HepG2 (cell line): Measurements from ENCODE around the gene TRMT2A. TPM values are rescaled to one million over a fixed set of nuclear protein-coding genes. Genes with fewer than 3 reads are reported as not detected.
A peak's percentile ranks its signal among the peaks of the same experiment; 100 is the strongest.

Experiments
- ATAD3A ChIP-seq: sonication (generic); formaldehyde crosslinking; IDR thresholded peaks from 2 replicates; pipeline ENCODE4 v1.4.0; 2020; ENCODE audit warnings: missing genetic modification reagents
- CBX2 ChIP-seq, 2 experiments: fragments of 200-600 bp in 1 of 2; sonication (generic); formaldehyde crosslinking in 1 of 2; IDR thresholded peaks; 2 replicates each; pipeline versions ENCODE4 v1.7.0 to v1.8.1; 2018 to 2022; ENCODE audit warnings: low read depth in 2 of 2, low read length in 1 of 2, mild to moderate bottlenecking in 1 of 2, missing genetic modification reagents in 1 of 2
- FLYWCH1 ChIP-seq: sonication (generic); formaldehyde crosslinking; IDR thresholded peaks from 2 replicates; pipeline ENCODE4 v1.8.1; 2023; ENCODE audit warnings: mild to moderate bottlenecking, missing genetic modification reagents
- MED1 ChIP-seq: sonication (generic); formaldehyde crosslinking; IDR thresholded peaks from 2 replicates; pipeline ENCODE4 v1.4.0; 2020; ENCODE audit warnings: missing genetic modification reagents
- PCBP1 ChIP-seq: fragments of 200-400 bp; formaldehyde crosslinking; IDR thresholded peaks from 2 replicates; pipeline ENCODE4 v1.6.1; 2017; ENCODE audit warnings: mild to moderate bottlenecking, low read depth, low read length, borderline replicate concordance
- RXRA ChIP-seq: sonication (generic); formaldehyde crosslinking; IDR thresholded peaks from 2 replicates; pipeline ENCODE4 v1.5.1; 2020; ENCODE audit warnings: missing genetic modification reagents
- ZNF260 ChIP-seq: sonication (generic); formaldehyde crosslinking; IDR thresholded peaks from 2 replicates; pipeline ENCODE4 v1.4.0; 2020; ENCODE audit warnings: missing genetic modification reagents, low read depth, mild to moderate bottlenecking, borderline replicate concordance
- polyA plus RNA-seq, 8 experiments: library from polyadenylated mRNA; depleted of rRNA in 3 of 8; stranded (reverse) in 7 of 8; unstranded in 1 of 8; fragments of >200 nt; fragmentation: Illumina TruSeq in 4 of 8; extraction: Trizol in 4 of 8; gene quantifications; 2 replicates each; pipeline versions ENCODE4 v1.2.1 to v1.2.3, GENCODE V29; 2011 to 2016; ENCODE audit warnings: low read depth in 4 of 8, missing spikeins in 1 of 8, mixed read lengths in 1 of 8; ENCODE audit not compliant: insufficient read depth in 1 of 8
- total RNA-seq, 5 experiments: library from RNA; depleted of rRNA; stranded (reverse); fragments of >200 nt; fragmentation: Illumina TruSeq; extraction: Trizol; gene quantifications; 2 replicates each; pipeline ENCODE4 v1.2.3, GENCODE V29; 2016; ENCODE audit warnings: low read depth in 1 of 5
- TF ChIP-seq, protein P1 (sequence below): sonication (generic); formaldehyde crosslinking; IDR thresholded peaks from 2 replicates; pipeline ENCODE4 v1.5.0; 2020; ENCODE audit warnings: mild to moderate bottlenecking, missing genetic modification reagents
- TF ChIP-seq, protein P2 (sequence below): sonication (generic); formaldehyde crosslinking; IDR thresholded peaks from 2 replicates; pipeline ENCODE4 v1.8.1; 2023; ENCODE audit warnings: mild to moderate bottlenecking, inconsistent platforms, moderate library complexity, missing genetic modification reagents, borderline replicate concordance
- TF ChIP-seq, protein P3 (sequence below): sonication (generic); formaldehyde crosslinking; IDR thresholded peaks from 2 replicates; pipeline ENCODE4 v1.5.0; 2020; ENCODE audit warnings: missing genetic modification reagents
- TF ChIP-seq, protein P4 (sequence below): sonication (generic); formaldehyde crosslinking; IDR thresholded peaks from 2 replicates; pipeline ENCODE4 v1.4.0; 2020; ENCODE audit warnings: missing genetic modification reagents, borderline replicate concordance
- TF ChIP-seq, protein P5 (sequence below), 2 experiments: sonication (generic) in 1 of 2; formaldehyde crosslinking in 1 of 2; IDR thresholded peaks; 2 replicates each; pipeline versions ENCODE4 v1.6.1 to v1.9.0; 2014 to 2022; ENCODE audit warnings: antibody characterized with exemption in 1 of 2, borderline replicate concordance in 1 of 2, inconsistent platforms in 1 of 2, low read depth in 1 of 2, missing genetic modification reagents in 1 of 2

The TRMT2A gene
- total and polyA plus RNA-seq, 2 of the 13 experiments (the other 11 are each of a cell fraction or from before 2014, with no cell fraction given): 24.0 to 30.3 TPM

DNA sequence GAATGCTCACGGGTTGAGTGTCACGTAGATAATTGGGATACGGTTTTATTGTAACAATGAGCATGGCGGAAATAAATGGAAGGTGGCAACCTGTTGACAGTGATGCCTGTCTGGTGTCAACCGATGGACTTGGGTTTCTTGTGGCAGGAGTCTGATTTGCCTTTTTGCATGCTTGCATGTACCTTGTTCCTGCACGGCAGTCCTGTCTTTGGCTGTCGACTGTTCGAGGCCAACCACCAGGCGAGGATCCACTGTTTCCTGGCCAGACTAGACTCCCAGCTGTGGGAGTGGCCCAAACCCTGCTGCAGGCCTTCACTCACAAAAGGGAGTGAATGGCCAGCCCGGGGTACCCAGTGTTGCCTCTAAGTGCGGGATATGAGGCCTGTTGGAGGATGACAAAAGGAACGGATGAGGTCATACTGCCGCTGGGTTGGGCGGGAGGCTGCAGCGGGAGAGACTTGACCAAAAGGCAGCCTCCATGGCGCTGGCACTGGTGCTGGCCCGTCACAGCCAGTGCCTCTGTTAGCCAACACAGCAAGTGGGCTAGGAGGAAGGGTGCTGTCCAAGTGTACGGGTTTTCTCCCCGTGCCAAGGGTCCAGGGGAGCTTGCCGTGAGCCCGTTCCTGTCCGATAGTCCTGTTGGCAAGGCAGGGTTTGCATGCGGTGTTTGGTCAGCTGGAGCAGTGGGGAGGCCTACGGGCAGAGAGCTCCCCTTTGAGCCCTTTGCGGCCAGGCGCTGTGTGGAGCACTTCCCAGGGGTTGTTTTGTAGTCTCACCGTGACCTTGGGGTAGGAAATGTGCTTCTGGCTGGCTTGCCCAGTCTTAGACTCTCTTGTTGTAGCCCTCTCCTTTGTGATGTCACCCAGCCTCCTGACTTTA is 36.0 kb downstream of the TRMT2A start (continued):
- TF ChIP-seq, protein P1, sequence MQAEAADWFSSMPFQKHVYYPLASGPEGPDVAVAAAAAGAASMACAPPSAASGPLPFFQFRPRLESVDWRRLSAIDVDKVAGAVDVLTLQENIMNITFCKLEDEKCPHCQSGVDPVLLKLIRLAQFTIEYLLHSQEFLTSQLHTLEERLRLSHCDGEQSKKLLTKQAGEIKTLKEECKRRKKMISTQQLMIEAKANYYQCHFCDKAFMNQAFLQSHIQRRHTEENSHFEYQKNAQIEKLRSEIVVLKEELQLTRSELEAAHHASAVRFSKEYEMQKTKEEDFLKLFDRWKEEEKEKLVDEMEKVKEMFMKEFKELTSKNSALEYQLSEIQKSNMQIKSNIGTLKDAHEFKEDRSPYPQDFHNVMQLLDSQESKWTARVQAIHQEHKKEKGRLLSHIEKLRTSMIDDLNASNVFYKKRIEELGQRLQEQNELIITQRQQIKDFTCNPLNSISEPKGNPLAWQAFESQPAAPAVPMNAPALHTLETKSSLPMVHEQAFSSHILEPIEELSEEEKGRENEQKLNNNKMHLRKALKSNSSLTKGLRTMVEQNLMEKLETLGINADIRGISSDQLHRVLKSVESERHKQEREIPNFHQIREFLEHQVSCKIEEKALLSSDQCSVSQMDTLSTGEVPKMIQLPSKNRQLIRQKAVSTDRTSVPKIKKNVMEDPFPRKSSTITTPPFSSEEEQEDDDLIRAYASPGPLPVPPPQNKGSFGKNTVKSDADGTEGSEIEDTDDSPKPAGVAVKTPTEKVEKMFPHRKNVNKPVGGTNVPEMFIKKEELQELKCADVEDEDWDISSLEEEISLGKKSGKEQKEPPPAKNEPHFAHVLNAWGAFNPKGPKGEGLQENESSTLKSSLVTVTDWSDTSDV (CRISPR knock-in tag): no peak
- TF ChIP-seq, protein P2, sequence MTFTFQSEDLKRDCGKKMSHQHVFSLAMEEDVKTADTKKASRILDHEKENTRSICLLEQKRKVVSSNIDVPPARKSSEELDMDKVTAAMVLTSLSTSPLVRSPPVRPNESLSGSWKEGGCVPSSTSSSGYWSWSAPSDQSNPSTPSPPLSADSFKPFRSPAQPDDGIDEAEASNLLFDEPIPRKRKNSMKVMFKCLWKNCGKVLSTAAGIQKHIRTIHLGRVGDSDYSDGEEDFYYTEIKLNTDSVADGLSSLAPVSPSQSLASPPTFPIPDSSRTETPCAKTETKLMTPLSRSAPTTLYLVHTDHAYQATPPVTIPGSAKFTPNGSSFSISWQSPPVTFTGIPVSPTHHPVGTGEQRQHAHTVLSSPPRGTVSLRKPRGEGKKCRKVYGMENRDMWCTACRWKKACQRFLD (CRISPR knock-in tag): 0 out of 2 replicates have a peak, but pooled peaks have one; percentile 20
- TF ChIP-seq, protein P3, sequence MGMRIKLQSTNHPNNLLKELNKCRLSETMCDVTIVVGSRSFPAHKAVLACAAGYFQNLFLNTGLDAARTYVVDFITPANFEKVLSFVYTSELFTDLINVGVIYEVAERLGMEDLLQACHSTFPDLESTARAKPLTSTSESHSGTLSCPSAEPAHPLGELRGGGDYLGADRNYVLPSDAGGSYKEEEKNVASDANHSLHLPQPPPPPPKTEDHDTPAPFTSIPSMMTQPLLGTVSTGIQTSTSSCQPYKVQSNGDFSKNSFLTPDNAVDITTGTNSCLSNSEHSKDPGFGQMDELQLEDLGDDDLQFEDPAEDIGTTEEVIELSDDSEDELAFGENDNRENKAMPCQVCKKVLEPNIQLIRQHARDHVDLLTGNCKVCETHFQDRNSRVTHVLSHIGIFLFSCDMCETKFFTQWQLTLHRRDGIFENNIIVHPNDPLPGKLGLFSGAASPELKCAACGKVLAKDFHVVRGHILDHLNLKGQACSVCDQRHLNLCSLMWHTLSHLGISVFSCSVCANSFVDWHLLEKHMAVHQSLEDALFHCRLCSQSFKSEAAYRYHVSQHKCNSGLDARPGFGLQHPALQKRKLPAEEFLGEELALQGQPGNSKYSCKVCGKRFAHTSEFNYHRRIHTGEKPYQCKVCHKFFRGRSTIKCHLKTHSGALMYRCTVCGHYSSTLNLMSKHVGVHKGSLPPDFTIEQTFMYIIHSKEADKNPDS (CRISPR knock-in tag): no peak
- TF ChIP-seq RXRA (CRISPR knock-in tag): 0 out of 2 replicates have a peak, but pooled peaks have one; percentile 66
- peak; percentile 56; the same call in 1 of the 2 replicates for TF ChIP-seq ATAD3A
- TF ChIP-seq, protein P4, sequence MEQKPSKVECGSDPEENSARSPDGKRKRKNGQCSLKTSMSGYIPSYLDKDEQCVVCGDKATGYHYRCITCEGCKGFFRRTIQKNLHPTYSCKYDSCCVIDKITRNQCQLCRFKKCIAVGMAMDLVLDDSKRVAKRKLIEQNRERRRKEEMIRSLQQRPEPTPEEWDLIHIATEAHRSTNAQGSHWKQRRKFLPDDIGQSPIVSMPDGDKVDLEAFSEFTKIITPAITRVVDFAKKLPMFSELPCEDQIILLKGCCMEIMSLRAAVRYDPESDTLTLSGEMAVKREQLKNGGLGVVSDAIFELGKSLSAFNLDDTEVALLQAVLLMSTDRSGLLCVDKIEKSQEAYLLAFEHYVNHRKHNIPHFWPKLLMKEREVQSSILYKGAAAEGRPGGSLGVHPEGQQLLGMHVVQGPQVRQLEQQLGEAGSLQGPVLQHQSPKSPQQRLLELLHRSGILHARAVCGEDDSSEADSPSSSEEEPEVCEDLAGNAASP (CRISPR knock-in tag): no peak
- no peak for TF ChIP-seq FLYWCH1 (CRISPR knock-in tag)
- no peak for TF ChIP-seq PCBP1
- TF ChIP-seq, protein P5, sequence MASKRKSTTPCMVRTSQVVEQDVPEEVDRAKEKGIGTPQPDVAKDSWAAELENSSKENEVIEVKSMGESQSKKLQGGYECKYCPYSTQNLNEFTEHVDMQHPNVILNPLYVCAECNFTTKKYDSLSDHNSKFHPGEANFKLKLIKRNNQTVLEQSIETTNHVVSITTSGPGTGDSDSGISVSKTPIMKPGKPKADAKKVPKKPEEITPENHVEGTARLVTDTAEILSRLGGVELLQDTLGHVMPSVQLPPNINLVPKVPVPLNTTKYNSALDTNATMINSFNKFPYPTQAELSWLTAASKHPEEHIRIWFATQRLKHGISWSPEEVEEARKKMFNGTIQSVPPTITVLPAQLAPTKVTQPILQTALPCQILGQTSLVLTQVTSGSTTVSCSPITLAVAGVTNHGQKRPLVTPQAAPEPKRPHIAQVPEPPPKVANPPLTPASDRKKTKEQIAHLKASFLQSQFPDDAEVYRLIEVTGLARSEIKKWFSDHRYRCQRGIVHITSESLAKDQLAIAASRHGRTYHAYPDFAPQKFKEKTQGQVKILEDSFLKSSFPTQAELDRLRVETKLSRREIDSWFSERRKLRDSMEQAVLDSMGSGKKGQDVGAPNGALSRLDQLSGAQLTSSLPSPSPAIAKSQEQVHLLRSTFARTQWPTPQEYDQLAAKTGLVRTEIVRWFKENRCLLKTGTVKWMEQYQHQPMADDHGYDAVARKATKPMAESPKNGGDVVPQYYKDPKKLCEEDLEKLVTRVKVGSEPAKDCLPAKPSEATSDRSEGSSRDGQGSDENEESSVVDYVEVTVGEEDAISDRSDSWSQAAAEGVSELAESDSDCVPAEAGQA (IDR thresholded peaks at IDR 0.05; ENCODE audit: low read depth): no peak
- TF ChIP-seq, protein P5 (CRISPR knock-in tag; IDR thresholded peaks at IDR 0.05; ENCODE audit: borderline replicate concordance): no peak
- TF ChIP-seq ZNF260 (CRISPR knock-in tag): no peak
- TF ChIP-seq MED1 (CRISPR knock-in tag): no peak; the same call in 1 of the 2 replicates
- no peak for TF ChIP-seq CBX2 (IDR thresholded peaks at IDR 0.05; ENCODE audit: low read depth, low read length)
- no peak for TF ChIP-seq CBX2 (CRISPR knock-in tag; IDR thresholded peaks at IDR 0.05; ENCODE audit: low read depth)
